COLO668 (cell line): ENCODE measurements around the gene LY6G5B.
"Not testable (repeated sequence)": the region's sequence is repeated elsewhere in the genome, so short reads cannot be mapped to it uniquely, and the experiment has no call there.

Experiments
- DNase-seq: peaks from one replicate; lab custom pipeline; 2025; ENCODE audit not compliant: unreplicated experiment; lab: John Stamatoyannopoulos, UW

Gene LY6G5B

DNA sequence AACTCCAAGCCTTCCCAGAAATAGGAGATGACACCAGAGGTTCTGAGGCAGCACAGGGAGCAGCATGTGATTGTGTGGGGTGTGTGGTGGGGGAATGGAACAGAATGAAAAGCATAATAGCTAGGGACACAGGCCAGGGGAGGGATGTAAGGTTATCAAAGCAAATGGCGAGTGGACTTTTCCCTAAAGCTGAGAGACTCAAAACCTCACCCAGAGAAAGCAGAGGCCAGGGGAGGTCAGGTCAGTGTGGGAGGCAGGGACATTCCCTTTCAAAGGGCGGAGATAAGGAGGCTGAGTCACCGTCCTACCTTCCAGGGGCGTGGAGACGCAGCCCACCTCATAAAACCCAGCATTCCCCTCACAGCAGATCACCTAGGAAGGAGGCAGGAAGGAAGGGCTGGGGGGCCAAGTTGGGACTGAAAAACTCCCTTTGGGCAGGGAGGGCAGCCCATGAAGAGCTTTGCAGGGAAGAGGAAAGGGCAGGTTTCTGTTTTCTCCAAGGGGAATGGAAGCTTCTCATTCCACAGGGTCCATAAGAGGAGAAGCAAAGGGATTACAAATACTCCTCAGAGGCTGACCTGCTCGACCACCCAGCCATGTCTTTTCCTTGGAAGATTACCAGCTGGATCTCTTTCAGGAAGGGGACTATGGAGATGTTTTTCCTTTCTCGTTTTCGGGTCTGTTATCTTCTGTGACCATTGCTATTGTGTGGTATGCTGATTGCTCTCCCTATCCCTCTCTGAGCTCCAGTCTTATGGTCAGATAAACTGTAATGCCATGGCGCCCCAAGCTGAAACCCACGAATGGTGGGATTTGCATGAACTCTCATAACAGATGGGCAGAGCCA, 20.7 kb downstream of the LY6G5B start:
- DNase-seq, result no peak

DNA sequence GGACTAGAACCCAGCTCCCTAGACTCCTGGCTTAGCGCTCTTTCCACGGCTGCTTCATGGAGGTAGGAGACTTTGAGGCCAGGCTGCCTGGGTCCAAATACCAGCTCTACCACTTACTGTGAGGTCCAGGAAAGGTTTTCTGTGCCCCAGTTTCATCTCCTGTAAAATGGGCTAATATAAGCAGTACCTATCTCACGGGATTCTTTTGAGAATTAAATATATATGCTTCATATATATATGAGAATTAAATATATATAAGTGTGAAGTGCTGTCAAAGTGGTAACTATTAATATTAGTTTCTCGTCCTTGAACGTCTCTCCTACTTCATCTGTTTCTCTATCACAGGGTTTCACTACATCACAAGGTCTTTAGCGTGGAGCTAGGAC, 21.3 kb downstream of the LY6G5B start:
- no peak for DNase-seq

DNA sequence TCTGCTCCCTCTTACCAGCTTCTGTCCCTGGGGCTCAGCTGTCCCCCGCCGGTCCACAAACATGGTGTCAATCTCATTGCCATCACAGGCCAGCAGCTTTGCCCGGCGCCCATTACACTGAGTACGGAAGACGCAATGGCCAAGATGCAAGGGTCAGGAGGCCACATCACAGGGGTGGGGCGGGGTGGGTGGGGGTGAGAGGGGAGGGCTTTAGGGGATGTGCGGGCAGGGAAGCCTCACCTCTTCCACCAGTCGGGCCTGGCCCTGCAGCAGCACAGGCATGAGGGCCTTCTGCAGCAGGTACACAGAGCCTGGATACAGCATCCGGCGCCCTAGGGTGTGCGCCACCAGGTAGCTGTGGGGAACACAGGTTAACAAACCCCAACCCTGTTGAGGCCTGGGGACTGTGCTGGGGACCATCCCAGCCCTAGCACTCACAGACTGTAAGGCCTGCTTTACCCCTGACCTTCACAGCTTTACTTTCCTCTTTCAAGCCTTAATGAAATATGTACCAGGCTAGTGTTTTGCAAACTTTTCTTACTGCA, 21.9 kb downstream of the LY6G5B start:
- DNase-seq, result no peak

DNA sequence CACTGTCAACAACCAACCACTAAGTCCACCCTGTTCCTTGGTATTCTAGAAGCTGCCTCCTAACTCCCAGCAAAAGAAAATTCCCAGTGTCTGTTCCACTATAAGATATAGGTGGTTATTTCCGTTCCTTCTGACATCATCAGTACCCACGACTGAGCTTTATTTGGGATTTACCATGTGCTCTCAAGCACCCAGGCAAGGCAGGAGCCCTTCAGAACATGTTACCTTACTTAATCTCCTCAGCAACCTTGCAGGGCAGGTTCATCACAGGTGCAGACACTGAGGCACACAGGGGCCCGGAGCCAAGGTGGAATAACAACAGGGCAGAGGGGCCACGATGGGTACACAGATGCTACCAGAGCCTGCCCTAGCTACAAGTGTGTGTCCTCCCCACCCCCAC, 22.6 kb downstream of the LY6G5B start:
- no peak for DNase-seq

DNA sequence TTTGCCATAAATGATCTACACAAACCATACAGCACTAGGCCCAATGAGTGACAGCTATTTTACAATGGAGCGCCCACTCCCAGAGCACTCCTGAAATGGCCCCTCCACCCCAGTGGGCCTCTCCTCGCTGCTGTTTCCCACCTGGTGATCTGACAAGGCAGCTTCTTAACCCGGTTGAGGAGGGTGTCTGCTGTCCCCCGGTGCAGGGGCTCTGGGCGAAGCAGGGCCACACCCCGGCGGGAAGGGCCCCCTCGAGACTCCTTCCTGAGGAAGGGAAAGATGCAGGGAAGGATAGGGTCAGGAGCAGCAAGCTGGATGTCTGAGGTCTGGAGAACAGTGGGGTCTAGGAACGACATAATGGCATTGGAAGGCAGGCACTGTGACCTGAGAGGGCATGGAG, 23.1 kb downstream of the LY6G5B start:
- no peak for DNase-seq

DNA sequence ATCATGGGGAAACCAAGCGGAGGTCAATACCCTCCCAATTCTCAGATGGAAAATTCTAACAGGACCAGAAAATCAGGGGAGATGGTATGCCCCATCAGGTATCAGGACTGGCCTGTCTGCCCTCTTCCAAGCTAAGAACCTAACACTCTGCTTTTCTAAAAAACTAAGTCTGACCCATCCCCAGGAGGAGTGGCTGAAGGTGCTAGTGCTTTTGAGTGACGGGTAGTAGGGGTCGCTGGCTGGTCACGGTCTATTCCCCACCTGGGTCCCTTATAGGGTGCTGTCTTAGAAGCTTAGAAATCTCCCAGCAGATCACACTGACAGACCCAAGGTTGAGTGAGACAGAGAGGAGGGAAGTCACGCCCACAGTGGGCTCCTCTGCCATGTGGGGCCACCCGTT, 23.8 kb downstream of the LY6G5B start:
- DNase-seq, result no peak

DNA sequence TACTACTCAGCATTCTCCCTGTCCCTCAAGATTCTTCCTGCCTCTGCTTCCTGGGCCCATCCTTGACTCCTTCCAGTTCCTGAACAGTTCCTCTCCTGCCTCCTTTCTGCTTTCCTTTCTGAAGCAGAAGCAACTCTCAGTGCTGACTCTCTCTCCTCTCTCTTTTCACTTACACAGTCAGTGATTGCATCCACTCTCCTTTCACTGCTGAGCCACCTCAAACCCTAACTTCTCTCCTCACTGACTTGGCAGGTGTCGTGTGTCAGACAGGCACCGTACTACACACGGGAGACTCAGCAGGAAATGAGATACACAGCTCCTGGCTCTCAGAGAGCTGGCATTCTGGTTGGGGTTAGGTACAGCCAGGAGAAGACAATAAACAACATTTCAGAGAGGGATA, 27.8 kb downstream of the LY6G5B start:
- DNase-seq, result no peak

DNA sequence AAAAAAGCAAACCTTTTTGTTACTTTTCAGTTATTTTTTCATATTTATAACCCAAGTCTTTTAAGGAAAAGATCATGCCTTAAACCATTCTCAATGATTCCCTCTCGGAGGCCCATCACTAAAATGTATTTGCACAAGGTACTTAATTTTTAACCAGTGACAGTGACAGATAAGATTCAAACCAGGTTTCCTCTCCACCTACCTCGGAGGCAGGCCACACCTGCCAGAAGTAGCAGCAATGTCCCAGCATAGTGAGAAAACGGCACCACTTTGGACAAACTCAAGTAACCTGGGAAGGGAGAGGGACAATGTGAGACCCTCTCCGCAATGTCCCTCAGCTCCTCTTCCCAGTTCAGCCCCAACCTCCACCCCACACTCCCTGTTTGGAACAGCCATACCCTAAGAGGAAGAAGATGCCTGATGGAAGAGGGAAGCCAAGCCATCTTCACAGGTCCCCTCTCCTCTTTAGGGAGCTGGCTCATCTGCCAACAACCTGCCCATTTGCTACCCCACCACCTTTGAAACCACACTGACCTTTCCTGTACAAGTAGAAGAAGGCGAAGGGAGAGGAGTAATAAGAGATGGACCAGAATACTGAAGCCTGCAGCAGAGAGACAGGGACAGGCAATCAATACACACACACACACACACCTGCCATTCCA, 31.1 kb downstream of the LY6G5B start:
- no peak for DNase-seq

DNA sequence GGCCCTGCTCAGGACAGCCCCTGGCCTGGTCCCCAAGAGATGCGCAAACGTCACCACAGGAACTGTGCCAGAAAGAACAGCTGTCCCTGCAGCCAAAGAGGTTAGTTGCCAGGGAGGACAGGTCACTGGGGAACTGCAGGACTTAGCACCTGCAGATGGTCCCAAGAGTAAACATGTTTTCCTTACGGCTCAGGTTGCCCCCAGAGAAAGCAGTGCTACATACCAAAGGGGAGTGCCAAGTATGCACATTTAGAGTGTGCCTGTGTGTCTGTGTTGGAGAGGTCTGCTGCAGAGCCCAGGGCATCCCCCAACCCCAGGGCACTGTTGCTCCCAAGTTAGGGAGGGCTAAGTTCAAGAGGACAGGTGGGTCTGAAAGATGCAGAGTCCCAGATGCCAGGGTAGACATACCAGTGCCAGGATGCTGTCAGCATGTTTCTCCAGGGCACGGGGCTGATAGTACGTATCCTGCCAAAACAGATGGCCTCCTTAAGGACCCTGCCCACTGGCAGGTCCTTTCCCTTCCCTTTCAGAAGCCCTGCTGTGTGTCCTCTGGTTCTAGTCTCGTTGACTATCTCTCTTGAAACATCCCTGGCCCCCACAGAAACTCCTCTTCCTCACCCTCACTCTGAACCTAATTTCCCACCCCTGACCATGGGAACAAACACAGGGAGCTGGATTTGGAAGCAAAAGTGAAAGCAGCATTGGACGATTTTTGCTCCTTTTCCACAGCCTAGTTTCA, 32.1 kb downstream of the LY6G5B start:
- DNase-seq, result peak; percentile 39

DNA sequence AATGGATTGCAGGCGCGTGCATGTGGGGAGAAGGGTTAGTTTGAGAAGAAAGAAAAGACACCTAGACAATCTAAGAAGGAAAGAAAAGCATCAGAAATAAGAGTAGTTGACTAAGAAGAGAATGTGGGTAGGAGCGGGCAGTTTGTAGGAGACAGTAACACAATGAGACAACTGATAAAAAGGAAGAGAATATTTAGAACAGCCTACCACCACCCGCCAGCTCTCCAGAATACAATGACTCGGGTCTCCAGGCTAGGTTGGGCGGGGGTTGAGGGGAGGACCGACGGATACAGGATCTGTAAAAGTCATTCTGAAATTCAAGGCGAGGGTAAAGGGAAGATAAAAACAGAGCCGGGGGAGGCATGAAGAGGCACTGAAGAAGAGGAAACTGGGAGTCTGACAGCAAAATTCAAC, 32.6 kb downstream of the LY6G5B start:
- DNase-seq, result no peak

DNA sequence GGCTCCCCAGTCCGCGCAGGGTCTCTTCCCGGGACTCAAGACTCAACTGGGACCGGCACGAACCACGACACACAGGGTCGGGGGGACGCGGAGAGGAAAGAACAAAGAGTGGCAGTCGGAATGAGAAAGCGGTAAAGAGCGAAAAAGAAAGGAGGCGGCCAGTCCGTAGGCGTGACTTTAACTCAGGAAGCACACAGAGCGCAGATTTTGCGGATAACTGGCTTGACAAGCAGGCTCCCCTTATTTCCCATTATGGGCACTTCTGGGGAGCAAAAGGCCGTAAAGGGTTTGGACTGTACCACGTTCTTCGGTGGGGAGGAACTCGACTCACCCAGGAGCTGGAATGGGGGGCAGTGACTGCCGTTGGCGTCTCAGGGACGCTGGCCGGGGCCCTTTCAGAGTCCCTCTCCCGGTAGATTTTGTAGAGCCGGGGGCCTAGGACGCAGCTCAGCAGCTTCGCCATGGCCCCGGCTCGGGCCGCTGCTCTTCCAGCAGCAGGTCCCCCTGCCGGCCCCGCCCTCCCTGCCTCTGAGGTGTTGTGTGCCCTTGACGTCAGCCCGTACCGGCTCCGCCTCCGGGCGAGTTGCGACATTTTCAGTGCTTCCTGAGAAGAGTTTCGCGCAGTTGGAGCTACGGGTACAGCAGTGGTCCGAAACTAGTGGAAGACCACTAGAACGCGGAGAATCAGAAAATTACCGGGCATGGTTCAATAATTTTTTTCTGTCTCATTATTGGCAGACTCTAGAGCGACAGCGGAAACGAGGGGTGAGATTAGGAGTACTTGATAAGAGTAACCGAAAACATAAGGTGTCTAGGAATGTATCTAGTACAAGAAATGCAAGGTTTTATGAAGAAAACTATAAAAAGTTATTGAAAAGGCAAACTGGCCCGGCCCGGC, 33.3 kb downstream of the LY6G5B start, which contains the start of gene ABHD16A:
TSS of gene ABHD16A (minus strand) at position 506 of the 898 bp plus-strand sequence. CDS start at position 463, 43 bp downstream.
- DNase-seq, result peak; percentile 95

DNA sequence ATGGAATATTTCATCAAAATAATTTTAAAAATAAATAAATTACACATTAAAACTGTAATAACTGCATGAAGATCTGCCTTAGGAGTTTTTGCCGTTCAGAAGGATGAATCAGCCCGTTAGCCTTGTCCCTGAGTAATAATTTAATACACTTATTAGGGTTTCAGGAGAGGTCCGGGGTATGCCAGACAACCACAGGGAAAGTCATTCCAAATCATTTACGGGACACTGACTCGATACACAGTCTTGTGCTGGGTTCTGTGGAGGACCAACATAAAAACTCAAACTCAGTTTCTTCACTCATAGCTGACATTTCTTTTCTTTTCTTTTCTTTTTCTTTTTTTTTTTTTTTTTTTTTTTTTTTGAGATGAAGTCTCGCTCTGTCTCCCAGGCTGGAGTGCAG, 36.2 kb downstream of the LY6G5B start:
- no peak for DNase-seq

DNA sequence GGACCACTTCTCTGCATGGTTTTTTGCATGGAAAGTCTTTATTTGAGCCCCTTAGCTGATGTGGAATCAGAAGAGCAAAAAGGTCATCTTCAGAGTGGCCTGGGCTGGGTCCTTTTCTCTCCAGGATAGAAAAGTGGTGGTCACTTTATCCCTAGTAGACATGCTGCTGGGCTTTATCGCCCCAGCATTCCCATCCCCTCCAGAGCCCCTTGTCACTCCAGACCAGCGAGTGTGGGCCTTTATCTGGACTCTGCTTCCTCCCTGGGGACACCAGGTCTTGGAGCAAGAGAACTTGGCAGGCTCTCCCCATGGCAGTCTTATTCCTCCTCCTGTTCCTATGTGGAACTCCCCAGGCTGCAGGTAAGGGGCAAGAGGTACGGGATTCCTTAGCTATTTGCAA, 36.8 kb downstream of the LY6G5B start, which contains the start of gene LY6G6F:
TSS of gene LY6G6F (plus strand) at position 268 of the 400 bp plus-strand sequence. CDS start at position 309, 41 bp downstream.
- no peak for DNase-seq

DNA sequence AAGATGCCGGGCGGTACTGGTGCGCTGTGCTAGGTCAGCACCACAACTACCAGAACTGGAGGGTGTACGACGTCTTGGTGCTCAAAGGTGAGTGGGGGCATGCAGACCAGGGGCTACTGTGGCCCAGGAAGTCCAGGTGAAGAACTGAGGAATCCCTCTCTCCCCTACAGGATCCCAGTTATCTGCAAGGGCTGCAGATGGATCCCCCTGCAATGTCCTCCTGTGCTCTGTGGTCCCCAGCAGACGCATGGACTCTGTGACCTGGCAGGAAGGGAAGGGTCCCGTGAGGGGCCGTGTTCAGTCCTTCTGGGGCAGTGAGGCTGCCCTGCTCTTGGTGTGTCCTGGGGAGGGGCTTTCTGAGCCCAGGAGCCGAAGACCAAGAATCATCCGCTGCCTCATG, 37.9 kb downstream of the LY6G5B start:
- DNase-seq, result no peak

DNA sequence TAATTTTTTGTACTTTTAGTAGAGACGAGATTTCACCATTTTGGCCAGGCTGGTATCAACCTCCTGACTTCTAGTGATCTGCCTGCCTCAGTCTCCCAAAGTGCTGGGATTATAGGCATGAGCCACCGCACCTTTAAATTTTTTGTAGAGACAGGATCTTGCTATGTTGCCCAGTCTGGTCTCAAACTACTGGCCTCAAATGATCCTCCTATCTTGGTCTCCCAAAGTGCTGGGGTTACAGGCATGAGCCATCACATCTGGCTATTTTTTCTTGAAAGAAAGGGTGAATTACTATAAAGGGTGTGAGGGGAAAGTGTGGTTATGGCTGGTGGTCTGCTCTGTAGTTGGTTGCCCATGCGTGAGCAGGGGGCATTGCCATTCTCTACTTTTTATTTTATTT, 38.4 kb downstream of the LY6G5B start:
- DNase-seq, result no peak

DNA sequence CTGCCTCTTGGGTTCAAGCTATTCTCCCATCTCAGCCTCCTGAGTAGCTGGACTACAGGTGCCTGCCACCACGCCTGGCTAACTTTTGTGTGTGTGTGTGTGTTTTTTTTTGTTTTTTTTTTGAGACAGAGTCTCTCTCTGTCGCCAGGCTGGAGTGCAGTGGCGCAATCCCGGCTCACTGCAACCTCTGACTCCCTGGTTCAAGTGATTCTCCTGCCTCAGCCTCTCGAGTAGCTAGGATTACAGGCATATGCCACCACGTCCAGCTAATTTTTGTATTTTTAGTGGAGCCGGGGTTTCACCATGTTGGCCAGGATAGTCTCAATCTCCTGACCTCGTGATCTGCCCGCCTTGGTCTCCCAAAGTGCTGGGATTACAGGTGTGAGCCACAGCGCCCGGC, 39.4 kb downstream of the LY6G5B start:
- DNase-seq, result not testable (repeated sequence)

DNA sequence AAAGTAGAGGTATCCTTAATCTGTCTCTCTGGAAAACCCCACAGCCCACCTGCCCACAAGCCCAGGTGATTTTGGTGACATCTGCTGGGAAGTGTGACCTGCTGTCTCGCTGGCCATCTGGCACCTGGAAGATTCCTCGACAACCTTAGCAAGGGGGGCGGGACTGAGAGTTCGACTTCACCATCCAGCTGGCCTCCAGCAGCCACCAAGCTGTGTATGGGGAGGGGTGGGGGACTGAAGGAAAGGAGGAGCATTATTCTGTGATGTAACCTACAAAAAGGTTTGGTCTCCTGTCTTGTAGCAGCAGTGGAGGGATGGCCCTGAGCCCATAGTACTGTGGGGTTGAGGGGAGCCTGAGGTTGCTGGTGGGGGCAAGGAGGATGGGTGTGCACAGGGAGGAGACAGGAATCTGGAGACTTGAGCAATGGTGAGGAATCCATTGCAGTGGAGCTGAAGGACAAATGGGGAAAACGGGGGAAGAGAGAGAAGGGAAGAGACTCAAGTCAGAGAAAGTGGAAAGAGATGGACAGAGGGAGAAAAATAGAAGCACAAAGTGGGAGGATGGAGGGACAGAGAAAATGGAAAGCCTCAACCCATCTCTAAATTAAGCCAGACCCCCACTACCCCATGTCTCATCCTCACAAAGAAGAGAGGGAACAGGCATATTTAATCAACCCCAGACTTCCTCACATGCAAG, 40.9 kb downstream of the LY6G5B start:
- no peak for DNase-seq

DNA sequence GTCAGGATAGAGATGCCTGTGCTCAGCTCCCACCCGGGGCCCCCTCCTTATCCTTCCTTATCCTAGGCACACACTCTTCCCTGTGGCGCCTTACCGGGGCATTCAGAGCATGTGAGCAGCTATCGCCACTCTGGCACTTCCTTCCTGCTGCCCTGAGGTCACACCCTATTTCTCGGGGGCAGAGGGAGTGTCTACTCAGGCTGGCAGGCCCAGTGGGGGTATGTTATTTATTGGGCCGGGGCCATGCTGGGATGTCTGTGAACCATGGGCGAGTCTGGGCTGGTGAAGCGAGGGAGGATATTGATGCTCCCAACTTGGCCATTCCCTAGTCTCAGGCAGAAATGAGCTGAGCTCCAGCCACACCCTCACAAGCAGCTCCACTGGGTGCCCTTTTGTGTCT, 41.5 kb downstream of the LY6G5B start:
- DNase-seq, result no peak

DNA sequence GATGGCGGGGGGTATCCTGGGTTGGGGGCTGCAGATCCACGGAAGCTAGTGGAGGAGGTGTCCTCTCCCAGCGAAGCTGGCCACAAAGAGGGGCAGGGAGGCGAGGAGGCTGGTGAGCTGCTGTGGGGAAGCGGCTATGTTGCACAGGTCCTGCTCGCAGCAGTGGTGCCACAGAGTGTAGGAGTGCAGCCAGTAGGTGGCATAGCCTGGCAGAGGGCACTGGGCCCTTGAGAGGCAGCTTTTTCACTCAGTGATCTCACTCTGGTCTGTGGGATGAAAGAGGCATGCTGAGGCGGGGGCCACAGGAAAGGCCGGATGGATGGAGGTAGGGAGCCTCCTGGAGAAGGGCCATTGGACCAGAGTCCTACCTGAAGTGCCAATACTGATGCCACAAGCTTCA, 42.5 kb downstream of the LY6G5B start:
- DNase-seq, result peak; percentile 10

DNA sequence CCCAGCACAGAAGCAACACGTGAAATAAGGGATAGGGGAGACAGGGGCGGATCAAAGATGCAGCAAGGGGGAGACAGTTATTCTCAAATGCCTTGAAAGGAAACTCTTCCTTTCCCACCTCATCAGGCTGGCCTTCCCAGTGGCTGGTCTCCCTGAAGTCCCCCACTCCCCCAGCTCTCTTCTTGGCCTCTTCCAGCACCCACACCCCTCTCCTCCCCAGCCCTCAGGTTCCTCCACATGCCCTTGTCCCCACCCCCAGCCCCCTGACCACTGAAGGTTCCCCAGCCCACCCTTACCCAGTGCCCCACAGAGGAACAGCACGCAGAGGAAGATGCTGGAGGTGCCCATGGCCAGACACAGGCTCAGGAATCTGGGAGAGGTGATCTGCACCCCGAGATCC, 43.7 kb downstream of the LY6G5B start:
- no peak for DNase-seq
